H1 (cell line): Measurements from ENCODE around the gene SHC3. TPM values are rescaled to one million over a fixed set of nuclear protein-coding genes. Genes with fewer than 3 reads are reported as not detected.

Source experiments
- CTCF ChIA-PET: fragments of 300-600 bp; sonication (Branson Sonifier 250); formaldehyde crosslinking; loops from one replicate; lab custom pipeline; 2021; ENCODE audit not compliant: partially characterized antibody; lab: Charles Lee
- POLR2A ChIA-PET: fragments of 300-600 bp; sonication (Branson Sonifier 250); formaldehyde crosslinking; loops from one replicate; lab custom pipeline; 2021; ENCODE audit warnings: inconsistent platforms; ENCODE audit not compliant: partially characterized antibody; lab: Charles Lee
- DNase-seq, 2 experiments: peaks; one replicate each; pipeline versions ENCODE4 v3.0.0 to v3.0.0-alpha.2; 2010 to 2022; ENCODE audit warnings: low spot score in 2 of 2, low read depth in 1 of 2, mixed read lengths in 1 of 2
- FAIRE-seq: peaks from 2 replicates; lab custom pipeline; 2011; peaks lifted over from hg19 to GRCh38; lab: Jason Lieb, UNC
- H2AFZ ChIP-seq: 2 replicates; pipeline ENCODE4 v1.8.1; 2012; ENCODE audit warnings: low read length, inconsistent platforms
- H2AK5ac ChIP-seq: 2 replicates; pipeline ENCODE4 v1.6.1; 2013; ENCODE audit warnings: low read depth, low read length
- H2BK120ac ChIP-seq: replicated peaks from 2 replicates; pipeline ENCODE3; 2013; ENCODE audit warnings: low read depth, low read length, inconsistent platforms
- H2BK12ac ChIP-seq: 2 replicates; pipeline ENCODE4 v1.6.1; 2013; ENCODE audit warnings: low read depth, low read length
- H2BK15ac ChIP-seq: 2 replicates; pipeline ENCODE4 v1.6.1; 2013; ENCODE audit warnings: low read length
- H2BK20ac ChIP-seq: 2 replicates; pipeline ENCODE4 v1.6.1; 2013; ENCODE audit warnings: low read length
- H2BK5ac ChIP-seq: 2 replicates; pipeline ENCODE4 v1.6.1; 2013; ENCODE audit warnings: low read depth, low read length
- H3K14ac ChIP-seq: 2 replicates; pipeline ENCODE4 v1.6.1; 2013; ENCODE audit warnings: inconsistent platforms; ENCODE audit not compliant: insufficient read length
- H3K18ac ChIP-seq: 2 replicates; pipeline ENCODE4 v1.6.1; 2013; ENCODE audit warnings: low read length; ENCODE audit errors: extremely low read depth
- H3K23ac ChIP-seq: 2 replicates; pipeline ENCODE4 v1.6.1; 2013; ENCODE audit warnings: inconsistent platforms; ENCODE audit not compliant: insufficient read length
- H3K23me2 ChIP-seq: 2 replicates; pipeline ENCODE4 v1.6.1; 2013; ENCODE audit warnings: low read depth, low read length
- H3K27ac ChIP-seq: 2 replicates; pipeline ENCODE4 v1.6.1; 2011; ENCODE audit warnings: low read depth, low read length, inconsistent platforms
- H3K27me3 ChIP-seq, 4 experiments: replicated peaks in 1 of 4; 1 replicate in 1 of 4; 2 replicates in 3 of 4; pipeline versions ENCODE4 v1.6.1 to v1.8.1; 2011 to 2013; ENCODE audit warnings: low read length in 3 of 4, mild to moderate bottlenecking in 3 of 4, inconsistent platforms in 2 of 4, mixed read lengths in 2 of 4, moderate library complexity in 1 of 4; ENCODE audit not compliant: control insufficient read depth in 3 of 4, insufficient read depth in 3 of 4; ENCODE audit errors: extremely low read depth in 1 of 4
- H3K36me3 ChIP-seq, 4 experiments: 2 replicates each; pipeline versions ENCODE4 v1.6.1 to v1.8.1; 2011 to 2013; ENCODE audit warnings: mild to moderate bottlenecking in 4 of 4, low read length in 3 of 4, moderate library complexity in 2 of 4, control low read depth in 1 of 4, inconsistent platforms in 1 of 4; ENCODE audit not compliant: insufficient read depth in 4 of 4, control insufficient read depth in 2 of 4
- H3K4ac ChIP-seq: replicated peaks from 2 replicates; pipeline ENCODE3; 2013; ENCODE audit warnings: low read length, low read depth, mixed read lengths, inconsistent platforms; ENCODE audit not compliant: insufficient read length
- H3K4me1 ChIP-seq, 4 experiments: replicated peaks in 1 of 4; 1 replicate in 1 of 4; 2 replicates in 3 of 4; pipeline versions ENCODE4 v1.6.1 to v1.8.1; 2011 to 2013; ENCODE audit warnings: low read length in 3 of 4, inconsistent platforms in 2 of 4, mixed read lengths in 1 of 4; ENCODE audit not compliant: insufficient read depth in 4 of 4, control insufficient read depth in 3 of 4
- H3K4me2 ChIP-seq, 2 experiments: 2 replicates each; pipeline versions ENCODE4 v1.6.1 to v1.8.1; 2011 to 2013; ENCODE audit warnings: low read depth in 2 of 2, low read length in 2 of 2, control low read depth in 1 of 2, inconsistent platforms in 1 of 2, mild to moderate bottlenecking in 1 of 2; ENCODE audit not compliant: insufficient read depth in 1 of 2
- H3K4me3 ChIP-seq, 4 experiments: fragments of 200-600, 300-600 bp in 1 of 4; sonication (generic), shearing (Covaris generic), sonication (Bioruptor Twin) in 1 of 4; 2 replicates each; pipeline versions ENCODE4 v1.5.1 to v1.8.1; 2011 to 2016; ENCODE audit warnings: low read length in 4 of 4, low read depth in 3 of 4, control low read depth in 2 of 4, inconsistent platforms in 2 of 4, mild to moderate bottlenecking in 2 of 4, mixed read lengths in 1 of 4, moderate library complexity in 1 of 4; ENCODE audit not compliant: insufficient read depth in 2 of 4; ENCODE audit errors: extremely low read depth in 1 of 4
- H3K56ac ChIP-seq: replicated peaks from 2 replicates; pipeline ENCODE3; 2013; ENCODE audit warnings: low read depth, mild to moderate bottlenecking, mixed read lengths, low read length, inconsistent platforms; ENCODE audit not compliant: insufficient read length
- H3K79me1 ChIP-seq: 2 replicates; pipeline ENCODE4 v1.6.1; 2013; ENCODE audit warnings: low read depth, low read length, control low read depth
- H3K79me2 ChIP-seq, 2 experiments: 2 replicates each; pipeline versions ENCODE4 v1.6.1 to v1.8.1; 2012 to 2013; ENCODE audit warnings: low read length in 2 of 2, mild to moderate bottlenecking in 2 of 2, inconsistent platforms in 1 of 2; ENCODE audit not compliant: insufficient read depth in 2 of 2, control insufficient read depth in 1 of 2
- H3K9ac ChIP-seq, 4 experiments: replicated peaks in 1 of 4; 1 replicate in 1 of 4; 2 replicates in 3 of 4; pipeline versions ENCODE4 v1.6.1 to v1.8.1; 2011 to 2013; ENCODE audit warnings: low read depth in 3 of 4, low read length in 3 of 4, control low read depth in 2 of 4, mild to moderate bottlenecking in 2 of 4, moderate library complexity in 2 of 4, inconsistent platforms in 1 of 4; ENCODE audit errors: extremely low read depth in 1 of 4
- H3K9me3 ChIP-seq, 2 experiments: 2 replicates each; pipeline versions ENCODE4 v1.6.1 to v1.8.1; 2012 to 2013; ENCODE audit warnings: mild to moderate bottlenecking in 2 of 2, moderate library complexity in 2 of 2, control low read depth in 1 of 2, inconsistent platforms in 1 of 2, low read depth in 1 of 2, low read length in 1 of 2, mixed read lengths in 1 of 2; ENCODE audit not compliant: insufficient read depth in 2 of 2
- H4K20me1 ChIP-seq, 2 experiments: replicated peaks in 1 of 2; 2 replicates each; pipeline versions ENCODE3 to v1.8.1; 2011 to 2013; ENCODE audit warnings: inconsistent platforms in 2 of 2, low read length in 2 of 2, mild to moderate bottlenecking in 1 of 2; ENCODE audit not compliant: insufficient read depth in 2 of 2, control insufficient read depth in 1 of 2
- H4K5ac ChIP-seq: 2 replicates; pipeline ENCODE4 v1.6.1; 2013; ENCODE audit warnings: low read length, low read depth, mixed read lengths, inconsistent platforms; ENCODE audit not compliant: insufficient read length
- H4K8ac ChIP-seq: 2 replicates; pipeline ENCODE4 v1.8.0; 2013; ENCODE audit warnings: mild to moderate bottlenecking, moderate library complexity, low read length, inconsistent platforms; ENCODE audit not compliant: insufficient read depth; ENCODE audit errors: extremely low read depth
- H4K91ac ChIP-seq: replicated peaks from 2 replicates; pipeline ENCODE3; 2013; ENCODE audit warnings: low read length, mixed read lengths, inconsistent platforms; ENCODE audit not compliant: insufficient read length
- POLR2A ChIP-seq, 2 experiments: IDR thresholded peaks; 1 replicate in 1 of 2; 2 replicates in 1 of 2; pipeline ENCODE4 v1.6.1; 2011; ENCODE audit warnings: low read depth in 2 of 2, low read length in 2 of 2, mild to moderate bottlenecking in 2 of 2; ENCODE audit errors: control extremely low read depth in 1 of 2
- whole genome bisulfite sequencing, 2 experiments: shearing (Covaris generic) in 1 of 2; methylation state at CpG; one replicate each; pipeline versions ENCODE4 v1.1.6 to v1.1.7; 2013 to 2015; ENCODE audit warnings: low lambda C conversion rate in 2 of 2, mixed read lengths in 2 of 2, inconsistent platforms in 1 of 2, low coverage in 1 of 2, missing lambda C conversion rate in 1 of 2; ENCODE audit not compliant: insufficient replicate concordance in 2 of 2, insufficient coverage in 1 of 2, insufficient read length in 1 of 2; ENCODE audit errors: extremely low coverage in 1 of 2, missing lambda C conversion rate in 1 of 2; 5-methylcytosine and 5-hydroxymethylcytosine counted together
- polyA plus RNA-seq, 7 experiments: library from polyadenylated mRNA; depleted of rRNA in 3 of 7; stranded (reverse) in 5 of 7; unstranded in 2 of 7; fragments of >200 nt in 5 of 7; fragments of 200-250 nt in 2 of 7; gene quantifications; 1 replicate in 5 of 7; 2 replicates in 1 of 7; 4 replicates in 1 of 7; pipeline versions ENCODE4 v1.2.1 to v1.2.3, GENCODE V29; 2011 to 2013; ENCODE audit warnings: missing spikeins in 2 of 7, mixed read lengths in 2 of 7
- total RNA-seq: library from RNA; stranded (reverse); fragmentation: NEBNext Ultra II Directional; extraction: Animal tissue kit (Norgen Biotek cat#: 25700); gene quantifications from 2 replicates; pipeline ENCODE4 v1.2.1, GENCODE V29; 2021

The SHC3 gene
- total and polyA plus RNA-seq, 2 of the 8 experiments (the other 6 are each of a cell fraction or from before 2014, with no cell fraction given) = 1.4 to 7.1 TPM

DNA sequence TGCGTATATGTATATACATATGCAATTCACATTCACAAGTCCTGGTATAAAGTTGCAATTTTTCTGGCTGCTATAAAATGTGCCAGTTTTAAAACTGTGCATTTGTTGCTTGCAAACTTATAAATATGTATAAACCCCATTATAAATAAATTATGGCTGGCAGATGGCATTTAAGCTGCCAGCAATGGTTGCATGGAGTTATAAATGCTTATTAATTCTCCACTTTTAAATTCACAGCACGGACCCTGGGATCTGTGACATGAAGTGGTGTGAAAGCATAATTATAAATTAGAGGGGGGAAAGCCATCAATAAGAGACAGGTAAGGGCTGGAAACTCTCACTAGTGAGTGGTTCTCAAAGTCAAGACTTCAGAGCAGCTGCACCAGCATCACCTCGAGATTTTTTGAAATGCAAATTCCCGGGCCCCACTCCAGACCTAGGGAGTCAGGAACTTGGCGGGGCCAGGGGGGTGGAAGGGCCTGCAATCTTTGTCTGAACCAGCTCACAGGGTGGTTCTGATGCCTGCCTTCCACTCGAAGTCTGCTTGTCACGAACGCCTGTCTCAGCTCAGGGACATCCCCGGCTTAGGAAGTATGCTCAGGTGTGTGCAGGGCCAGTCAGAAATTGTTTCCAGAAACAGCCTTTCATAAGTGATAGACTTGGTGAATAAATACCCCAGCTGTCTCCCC lies 170.4 kb downstream of the SHC3 start:
- no peak overlapping the region for H4K5ac ChIP-seq
- 71% methylated on average over 9 of the region's 9 CpGs; no CpG with 5 or more reads in 1 of the 2 experiments for WGBS, 2 experiments
- TF ChIP-seq POLR2A (IDR thresholded peaks at IDR 0.05; ENCODE audit: control extremely low read depth in 1 of 2, low read depth in 2 of 2, low read length in 2 of 2) = no peak
- no peak overlapping the region for H3K23ac ChIP-seq
- no peak overlapping the region for H3K9ac ChIP-seq
- no peak overlapping the region for H2BK20ac ChIP-seq
- no peak overlapping the region for H3K14ac ChIP-seq
- H3K79me2 ChIP-seq = no peaks in the 10 kb centered on the region
- H2BK15ac ChIP-seq = no peak overlapping the region
- no peak for FAIRE-seq
- H3K23me2 ChIP-seq = no peaks in the 10 kb centered on the region
- H4K20me1 ChIP-seq = no peaks in the 10 kb centered on the region
- POLR2A ChIA-PET = interaction anchor here (0.8 kb wide), 1 partner anchor 15 kb away, joined by 3 read pairs; no protein-coding TSS in a partner anchor
- H2BK12ac ChIP-seq = no peak overlapping the region
- no peak overlapping the region for H2AFZ ChIP-seq
- peak in 1 of 2 experiments; percentile 39 for DNase-seq
- H3K9me3 ChIP-seq = no peaks in the 10 kb centered on the region
- 0 out of 8 replicates have a peak overlapping the region, but pooled peaks of 1 of the 4 experiments have one; percentile 1 for H3K4me3 ChIP-seq
- H4K91ac ChIP-seq = no peak overlapping the region
- H3K56ac ChIP-seq = no peak overlapping the region
- H4K8ac ChIP-seq = peak overlapping the region; percentile 83; the same call in 1 of the 2 replicates
- H3K4me2 ChIP-seq = no peak overlapping the region
- no peaks in the 10 kb centered on the region for H3K36me3 ChIP-seq
- no peak overlapping the region for H3K4ac ChIP-seq
- no peaks in the 10 kb centered on the region for H3K27me3 ChIP-seq
- H3K27ac ChIP-seq = no peak overlapping the region
- H3K4me1 ChIP-seq = peaks cover 2 to 14% (median 4%) of the 10 kb centered on the region in 4 experiments; a peak in 6 of 7 replicates
- H3K79me1 ChIP-seq = no peaks in the 10 kb centered on the region
- no peak overlapping the region for H2BK120ac ChIP-seq
- no peak overlapping the region; the same call in 1 of the 2 replicates for H2AK5ac ChIP-seq
- no peak overlapping the region for H3K18ac ChIP-seq
- CTCF ChIA-PET = interaction anchor here (0.7 to 2.0 kb wide), 4 partner anchors 264 to 397 kb away, joined by 3 to 7 read pairs (median 3); no protein-coding TSS in a partner anchor
- no peak overlapping the region for H2BK5ac ChIP-seq
